IPS-NIHi11 (cell line): ENCODE data around the gene ZNF22.

Experiments used
- DNase-seq: peaks from one replicate; pipeline ENCODE4 v3.0.0; 2012; ENCODE audit warnings: mixed read lengths, low spot score

ZNF22 gene

DNA sequence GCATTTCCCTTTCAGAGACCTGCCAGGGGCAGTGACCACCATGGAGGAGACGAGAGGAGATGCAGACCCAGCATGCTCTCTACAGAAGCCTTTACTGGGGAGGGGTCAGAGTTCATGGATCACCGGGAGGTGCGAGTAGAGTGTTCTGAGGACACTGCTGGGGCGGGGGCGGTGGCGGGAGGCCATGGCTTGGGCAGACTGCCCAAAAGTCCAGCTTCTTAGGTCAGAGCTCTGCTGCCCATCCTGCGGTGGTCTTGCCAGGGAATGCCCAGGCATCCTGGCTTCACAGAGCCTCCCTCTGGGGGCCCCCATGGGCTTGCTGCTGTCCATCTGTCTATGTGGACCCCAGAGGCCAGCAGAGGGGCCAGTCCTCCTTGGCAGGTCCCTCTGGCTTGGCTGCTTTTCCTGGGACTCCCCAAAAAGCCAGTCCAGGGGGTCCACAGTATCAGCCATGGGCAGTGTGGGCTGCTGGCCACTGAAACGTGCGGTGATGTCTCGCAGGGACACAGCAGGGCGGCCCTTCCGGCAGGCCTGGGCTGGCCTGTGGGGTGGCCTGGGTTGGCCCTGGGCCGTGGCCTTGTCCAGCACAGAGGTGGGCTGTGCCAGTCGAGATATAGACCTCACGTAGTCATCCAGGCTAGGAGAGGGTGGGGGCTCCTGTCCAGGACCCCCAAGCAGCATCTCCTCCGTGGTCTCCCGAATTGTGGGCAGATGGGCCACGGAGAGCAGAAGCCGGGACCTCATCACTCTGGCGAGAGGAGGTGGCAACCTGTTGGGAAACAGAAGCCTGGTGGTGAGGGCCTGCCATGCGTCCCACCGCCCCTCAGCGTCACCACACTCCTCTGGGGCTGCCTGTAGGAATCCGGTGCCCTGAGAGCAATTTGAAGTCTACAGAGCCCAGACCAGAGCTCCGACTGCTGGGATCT is 23.2 kb upstream of the ZNF22 start:
- DNase-seq, result no peak

DNA sequence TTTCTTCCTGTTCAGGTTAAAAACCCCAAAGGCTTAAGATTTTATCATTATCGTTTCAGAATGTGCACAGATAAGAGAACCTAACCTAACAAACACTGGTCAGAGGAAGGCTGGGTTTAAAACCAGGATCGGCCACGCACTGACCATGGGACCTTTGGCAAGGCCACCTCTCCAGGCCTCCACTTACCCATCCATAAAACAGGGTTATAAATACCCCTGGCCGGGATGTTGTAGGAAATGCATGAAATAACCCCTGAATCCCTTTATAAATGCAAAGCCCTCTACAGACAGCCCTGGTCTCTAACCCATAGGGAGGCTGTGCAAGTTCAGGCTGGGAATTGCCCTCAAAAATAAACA is 22.5 kb upstream of the ZNF22 start:
- DNase-seq, result no peak

DNA sequence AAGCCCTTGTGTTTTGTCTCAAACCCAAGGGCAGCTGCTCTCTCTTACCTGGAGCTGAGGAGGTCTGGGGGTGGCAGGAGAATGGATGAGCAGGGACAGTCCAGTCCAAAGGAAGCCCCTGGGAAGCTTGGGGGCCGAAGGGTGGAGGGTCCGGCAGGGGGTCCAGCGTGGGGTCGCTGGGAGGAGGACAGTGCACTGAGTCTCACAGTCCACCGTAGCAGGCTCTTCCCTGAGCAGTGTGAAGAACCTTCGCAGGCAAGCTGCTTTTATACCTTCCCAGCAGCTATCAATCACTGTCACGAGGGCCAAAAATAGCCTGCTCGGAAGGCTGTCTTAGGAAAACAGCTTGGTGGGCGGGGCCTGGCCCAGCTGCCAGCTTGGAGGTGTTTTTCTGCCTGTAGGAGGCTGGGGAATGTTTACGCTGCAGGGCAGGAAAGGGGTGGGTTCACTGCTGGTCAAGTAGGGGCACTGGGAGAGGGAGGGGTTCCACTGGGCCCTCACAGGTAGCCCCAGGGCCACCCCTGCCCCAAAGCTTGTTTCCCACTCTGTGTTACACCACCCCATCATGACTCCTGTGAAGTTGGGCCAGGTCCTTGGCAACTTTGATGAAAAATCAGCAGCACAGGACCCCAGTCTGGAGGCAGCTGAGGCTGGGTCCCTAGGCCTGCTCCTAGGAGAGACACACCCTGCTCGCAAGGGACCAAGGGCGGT is 22.0 kb upstream of the ZNF22 start, which contains the start of gene DEPP1:
DEPP1 (minus strand) TSS at position 240 of the 711 bp plus-strand sequence. CDS start 779 bp downstream, outside the sequence.
- DNase-seq, result peak; percentile 82

DNA sequence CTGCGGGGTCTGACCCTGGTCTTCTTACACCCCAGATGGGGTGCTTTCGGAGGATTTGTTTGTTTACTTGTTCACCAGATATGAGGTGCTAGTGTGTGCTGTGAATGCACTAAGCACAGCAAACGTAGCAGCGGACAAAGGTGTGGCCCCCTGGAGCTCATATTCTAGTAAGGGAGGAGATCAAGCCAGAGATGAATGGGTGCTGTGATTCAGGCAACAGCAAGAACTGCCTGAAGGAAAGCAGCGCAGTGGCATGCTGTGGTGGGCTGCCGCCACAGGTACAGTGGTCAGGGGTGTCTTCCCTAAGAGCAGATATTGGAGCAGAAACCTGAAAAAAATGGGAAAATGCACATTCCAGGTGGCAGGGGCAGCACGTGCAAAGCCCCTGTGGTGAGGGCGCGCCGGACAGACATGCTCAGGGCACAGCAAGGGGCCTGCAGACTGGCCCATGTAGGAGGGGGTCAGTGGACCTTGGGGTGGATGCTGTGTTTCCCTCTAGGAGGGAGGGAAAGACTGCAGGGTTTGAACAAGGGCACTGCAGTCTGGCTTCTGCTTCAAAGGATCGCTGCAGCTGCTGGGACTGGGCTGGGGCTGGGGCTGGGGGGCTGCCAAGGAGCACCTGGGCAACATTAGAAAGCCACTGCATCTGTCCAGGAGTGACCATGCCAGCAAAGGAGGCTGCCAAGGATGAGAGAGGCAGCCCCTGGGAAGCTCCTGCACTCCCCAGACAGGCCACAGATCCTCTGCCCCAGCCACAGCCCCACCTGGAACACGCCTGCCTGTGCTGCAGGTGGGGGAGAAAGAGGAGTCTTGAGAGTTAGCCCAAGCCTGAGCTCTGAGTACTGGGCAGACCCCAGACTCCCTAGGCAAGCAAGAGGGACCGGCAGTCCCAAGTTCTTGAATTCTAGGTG is 21.2 kb upstream of the ZNF22 start:
- no peak for DNase-seq

DNA sequence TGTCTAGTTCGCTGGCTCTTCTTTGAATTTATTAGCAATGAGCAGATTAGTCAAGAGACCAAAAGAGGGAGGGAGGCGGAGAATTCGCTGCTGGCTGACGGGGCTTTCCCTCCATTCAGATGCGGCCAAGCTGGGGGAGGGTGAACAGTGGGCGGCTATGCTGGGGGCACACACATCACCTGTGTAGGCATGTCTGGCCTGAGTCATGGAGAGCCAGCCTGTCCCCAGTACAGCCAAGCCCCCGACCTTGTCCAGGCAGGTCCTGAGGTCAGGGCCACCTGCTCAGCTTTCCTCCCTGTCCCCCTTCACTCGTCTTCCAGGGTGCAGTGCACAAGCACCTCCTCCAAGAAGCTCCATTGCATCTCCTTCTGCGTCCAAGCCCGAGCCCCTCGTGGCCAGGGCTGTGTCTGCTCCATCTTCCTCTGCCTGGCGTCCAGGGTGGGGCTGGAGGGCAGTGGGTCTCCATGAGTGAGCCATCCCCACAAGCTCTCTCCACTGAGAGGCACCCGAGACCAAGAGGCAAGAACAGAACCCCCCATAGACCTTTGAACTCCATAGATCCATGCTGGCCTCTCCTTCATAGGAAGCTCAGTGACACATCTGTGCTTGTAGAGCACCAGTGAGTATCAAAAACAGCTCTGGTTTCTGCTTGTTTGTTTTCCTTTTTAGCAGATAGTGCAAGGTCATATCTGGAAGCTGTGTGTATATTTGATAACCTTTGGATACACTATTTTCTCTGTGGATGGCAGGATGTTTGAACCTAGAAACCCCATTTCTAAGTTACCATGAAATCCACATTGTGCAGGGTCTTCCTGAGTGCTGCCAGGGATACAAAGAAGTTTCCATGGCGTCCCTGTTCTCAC is 20.2 kb upstream of the ZNF22 start:
- DNase-seq, result no peak

DNA sequence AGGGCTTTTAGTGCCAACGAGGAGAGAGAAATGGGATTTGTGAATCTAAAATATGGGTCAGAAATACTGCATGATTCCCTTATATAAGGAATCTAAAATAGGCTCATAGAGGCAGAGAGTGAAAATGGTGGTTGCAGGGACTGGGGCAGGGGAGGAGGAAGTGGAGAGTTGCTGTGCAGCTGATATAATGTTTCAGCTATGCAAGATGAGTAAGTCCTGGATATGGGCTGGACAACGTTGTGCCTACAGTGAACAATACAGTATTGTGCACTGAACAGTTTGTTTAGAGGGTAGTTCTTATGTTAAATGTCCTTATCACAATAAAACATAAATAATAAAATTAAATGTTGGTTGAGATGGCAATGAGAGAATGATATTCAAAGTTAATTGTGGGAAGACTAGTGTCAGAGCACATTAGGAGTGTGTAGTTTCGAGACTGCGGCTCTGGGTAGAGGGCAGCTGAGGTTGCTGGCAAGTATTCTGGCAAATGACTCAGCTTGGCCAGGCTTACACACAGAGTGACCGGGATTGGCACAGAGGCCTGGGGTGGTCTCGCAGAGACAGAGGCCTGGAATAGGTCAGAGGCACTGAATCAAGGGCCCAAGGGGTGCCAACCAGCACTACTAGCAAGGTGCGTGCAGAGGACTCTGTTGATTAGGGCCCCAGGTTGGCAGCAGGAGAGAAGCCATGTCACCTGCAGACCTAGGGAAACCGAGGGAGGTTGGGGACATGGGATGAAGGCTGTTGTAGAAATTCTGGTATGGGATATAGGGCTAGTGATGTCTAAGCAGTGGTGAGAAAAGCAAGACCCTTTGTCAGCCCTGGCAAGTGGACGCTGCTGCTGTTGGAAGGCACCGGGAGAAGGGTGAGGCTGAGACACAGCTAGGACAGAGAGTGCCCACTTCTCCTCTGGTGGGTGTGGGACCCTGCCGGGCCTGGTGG is 19.3 kb upstream of the ZNF22 start:
- no peak for DNase-seq

DNA sequence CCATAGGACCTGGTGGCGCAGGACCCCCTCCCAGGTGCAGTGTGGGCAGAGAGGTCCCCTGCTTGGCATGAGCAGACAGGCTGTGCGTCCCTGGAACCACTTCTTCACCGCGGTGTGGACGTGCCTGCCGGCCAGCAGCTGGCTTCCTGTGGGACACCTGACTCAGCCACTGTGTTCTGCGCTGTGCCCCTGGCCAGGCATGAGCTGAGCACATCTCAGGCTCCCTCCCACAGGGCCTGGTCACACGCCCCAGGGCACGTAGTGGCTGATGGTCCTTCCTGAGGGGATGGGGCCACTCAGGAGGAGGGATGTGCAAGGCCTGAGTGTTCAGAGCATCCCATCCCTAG is 18.6 kb upstream of the ZNF22 start:
- no peak for DNase-seq

DNA sequence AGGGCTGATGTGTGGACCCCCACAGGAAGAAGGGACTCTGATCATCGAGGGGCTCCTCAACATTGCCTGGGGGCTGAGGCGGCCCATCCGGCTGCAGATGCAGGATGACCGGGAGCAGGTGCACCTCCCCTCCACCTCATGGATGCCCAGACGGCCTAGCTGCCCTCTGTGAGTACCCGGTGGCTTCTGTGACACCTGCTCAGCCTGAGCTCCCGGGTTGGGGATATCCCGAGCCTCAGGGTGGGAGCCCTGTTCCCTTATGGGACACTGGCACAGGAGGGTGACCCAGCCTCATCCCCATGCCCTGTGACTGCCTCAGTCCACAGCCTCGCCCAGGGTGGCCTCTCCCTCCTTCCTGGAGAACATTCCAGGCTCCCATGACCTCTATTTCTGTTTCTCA is 18.2 kb upstream of the ZNF22 start:
- no peak for DNase-seq

DNA sequence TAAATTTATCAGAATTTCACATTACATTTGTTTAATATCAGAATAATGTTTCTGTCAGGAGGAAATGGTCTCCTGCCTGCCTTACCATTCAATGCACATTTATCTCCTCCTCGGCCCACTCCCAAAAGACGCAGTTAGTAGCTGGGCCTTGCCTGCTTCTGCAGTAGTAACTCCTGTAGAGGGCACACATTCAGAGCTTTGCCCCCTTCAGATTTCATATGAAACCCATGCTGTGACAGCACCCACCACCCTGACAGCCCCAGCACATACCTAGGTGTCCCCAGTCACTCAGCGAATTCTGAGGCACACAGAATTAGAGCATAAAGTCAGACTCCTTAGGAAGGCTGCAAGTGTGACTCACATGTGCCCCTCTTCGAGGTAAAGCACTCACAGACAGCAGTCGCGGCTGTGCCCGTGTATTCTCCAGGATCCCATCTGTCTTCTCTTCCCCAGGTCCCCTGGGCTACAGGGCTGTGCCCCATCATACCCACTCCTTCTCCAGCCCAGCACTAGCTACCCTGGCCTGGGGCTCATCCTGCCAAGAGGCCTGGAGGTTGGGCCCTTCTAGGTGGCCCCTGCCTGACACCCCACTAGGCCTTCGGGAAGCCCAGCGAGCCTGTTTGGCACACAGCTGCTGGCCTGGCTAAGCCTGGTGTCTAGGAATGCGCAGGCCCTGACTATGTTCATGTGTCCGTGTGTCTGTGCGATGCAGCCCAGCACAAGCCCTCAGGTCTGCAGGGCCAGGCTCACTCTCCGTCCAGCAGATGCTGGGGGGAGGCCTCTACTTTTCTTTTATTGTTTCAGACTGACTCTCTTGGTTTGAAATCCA is 17.4 kb upstream of the ZNF22 start:
- DNase-seq, result no peak

DNA sequence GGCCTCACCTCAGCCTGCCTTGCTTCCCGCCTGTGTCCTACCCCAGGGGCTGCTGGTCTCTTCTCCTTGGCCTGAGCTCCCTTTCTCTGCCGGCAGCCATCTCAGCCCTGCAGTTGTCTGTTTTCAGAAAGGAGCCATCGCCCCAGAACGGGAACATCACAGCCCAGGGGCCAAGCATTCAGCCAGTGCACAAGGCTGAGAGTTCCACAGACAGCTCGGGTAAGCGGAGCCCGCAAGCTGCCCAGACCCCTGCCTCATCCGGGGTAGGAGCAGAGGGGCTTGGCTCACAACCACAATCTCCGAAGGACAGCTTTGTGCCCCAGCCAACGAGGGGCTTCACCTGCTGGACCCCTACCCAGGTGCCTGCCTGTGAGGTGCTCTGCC is 16.8 kb upstream of the ZNF22 start:
- no peak for DNase-seq

DNA sequence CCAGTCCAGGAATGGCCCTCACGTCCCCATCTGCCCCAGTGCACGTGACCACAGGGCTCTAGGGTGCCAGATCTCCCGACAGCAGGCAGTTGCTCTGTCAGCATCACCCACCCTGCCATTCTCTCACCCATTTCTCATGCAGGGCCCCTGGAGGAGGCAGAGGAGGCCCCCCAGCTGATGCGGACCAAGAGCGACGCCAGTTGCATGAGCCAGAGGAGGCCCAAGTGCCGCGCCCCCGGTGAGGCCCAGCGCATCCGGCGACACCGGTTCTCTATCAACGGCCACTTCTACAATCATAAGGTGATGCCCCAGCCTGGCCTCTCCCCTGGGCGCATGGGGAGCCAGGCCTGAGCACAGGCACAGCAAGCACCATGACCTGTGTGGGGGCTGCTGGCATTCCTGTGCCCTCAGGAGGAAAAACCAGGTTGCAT is 16.0 kb upstream of the ZNF22 start:
- no peak for DNase-seq

DNA sequence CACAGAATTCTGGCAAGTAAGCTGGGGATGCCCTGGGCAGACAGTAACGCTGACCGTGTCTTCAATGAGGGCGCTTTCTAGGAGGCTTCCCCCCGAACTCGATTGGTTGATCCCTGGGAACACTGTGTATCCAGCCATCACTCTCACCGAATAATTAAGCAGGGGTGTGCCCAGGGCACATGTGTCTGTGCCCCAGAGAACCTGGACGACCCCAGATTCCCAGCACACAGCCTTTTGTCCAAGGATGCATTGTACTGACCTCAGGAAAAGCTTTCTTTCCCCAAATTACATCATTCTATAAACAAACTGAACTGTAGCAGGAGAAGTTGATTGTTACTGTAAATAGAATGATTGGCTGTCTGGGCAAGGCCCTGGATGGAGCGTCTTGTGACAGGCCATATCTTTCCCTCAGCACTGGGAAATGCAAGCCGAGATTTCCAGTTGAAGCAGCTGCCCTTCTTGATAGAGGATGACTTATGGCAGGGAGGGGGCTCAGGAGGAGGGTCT is 15.5 kb upstream of the ZNF22 start:
- no peak for DNase-seq

DNA sequence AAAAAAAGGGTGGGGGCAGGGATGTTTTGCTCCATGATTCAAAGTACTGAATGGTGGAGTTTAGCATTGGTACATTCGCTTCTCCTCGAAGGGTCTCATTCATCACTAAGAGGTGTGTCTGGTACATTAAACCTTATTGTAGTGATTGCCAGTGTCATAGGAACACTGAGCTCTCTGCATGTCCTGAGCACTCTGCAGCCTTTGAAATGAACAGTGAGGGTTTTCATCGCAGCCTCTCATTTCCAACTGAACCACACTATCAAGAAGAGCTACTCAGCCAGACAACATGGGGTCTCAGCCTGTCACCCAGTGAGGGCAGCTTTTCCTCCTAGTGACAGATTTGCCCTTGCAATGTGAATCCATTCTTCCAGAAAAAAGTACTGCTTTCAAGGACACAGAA is 14.5 kb upstream of the ZNF22 start:
- DNase-seq, result no peak

DNA sequence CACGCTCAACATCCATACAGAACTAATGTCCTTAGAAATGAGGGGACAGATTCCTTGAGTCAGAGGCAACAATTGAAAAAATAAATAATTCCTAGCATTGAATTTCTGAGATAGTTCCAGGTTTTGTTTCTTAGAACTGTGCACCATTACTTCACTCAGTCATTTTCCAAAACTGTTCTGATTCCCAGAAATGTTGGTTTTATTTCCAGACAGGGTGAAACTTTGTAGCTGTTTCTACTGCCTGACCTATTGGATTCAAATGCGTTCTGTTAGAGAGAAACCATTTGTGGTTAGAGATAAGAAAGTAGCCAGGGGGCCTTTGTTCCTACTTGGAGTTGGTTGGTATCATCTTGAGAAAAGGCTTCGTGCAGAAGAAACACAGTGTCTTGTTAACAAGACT is 14.1 kb upstream of the ZNF22 start:
- no peak for DNase-seq

DNA sequence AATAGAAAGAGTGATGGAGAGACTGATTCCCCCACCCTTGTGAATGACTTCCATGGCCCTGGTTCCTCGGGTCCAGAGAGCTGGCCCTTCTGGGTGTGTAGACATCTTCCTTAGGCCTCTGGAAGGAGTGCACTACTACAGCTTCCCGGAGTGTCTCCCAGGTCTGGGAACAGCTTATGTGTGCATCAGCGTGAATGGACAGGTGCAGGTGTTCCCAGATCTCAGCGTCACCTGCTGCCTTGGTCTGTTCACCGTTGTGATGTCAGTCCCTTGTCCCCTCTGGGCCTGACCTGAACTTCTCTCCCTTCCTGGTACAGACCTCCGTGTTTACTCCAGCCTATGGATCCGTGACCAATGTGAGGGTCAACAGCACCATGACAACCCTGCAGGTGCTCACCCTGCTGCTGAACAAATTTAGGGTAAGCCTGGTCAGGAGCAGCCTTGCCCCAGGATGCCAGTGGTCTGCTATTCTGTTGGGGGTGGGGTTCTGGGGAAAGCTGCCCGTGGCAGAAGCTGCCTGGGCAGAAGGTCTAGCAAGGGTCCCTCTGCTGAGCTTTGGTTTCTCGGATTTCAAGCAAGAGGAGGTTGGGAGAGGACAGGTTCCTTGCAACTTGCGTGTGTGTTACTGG is 11.7 kb upstream of the ZNF22 start:
- no peak for DNase-seq

DNA sequence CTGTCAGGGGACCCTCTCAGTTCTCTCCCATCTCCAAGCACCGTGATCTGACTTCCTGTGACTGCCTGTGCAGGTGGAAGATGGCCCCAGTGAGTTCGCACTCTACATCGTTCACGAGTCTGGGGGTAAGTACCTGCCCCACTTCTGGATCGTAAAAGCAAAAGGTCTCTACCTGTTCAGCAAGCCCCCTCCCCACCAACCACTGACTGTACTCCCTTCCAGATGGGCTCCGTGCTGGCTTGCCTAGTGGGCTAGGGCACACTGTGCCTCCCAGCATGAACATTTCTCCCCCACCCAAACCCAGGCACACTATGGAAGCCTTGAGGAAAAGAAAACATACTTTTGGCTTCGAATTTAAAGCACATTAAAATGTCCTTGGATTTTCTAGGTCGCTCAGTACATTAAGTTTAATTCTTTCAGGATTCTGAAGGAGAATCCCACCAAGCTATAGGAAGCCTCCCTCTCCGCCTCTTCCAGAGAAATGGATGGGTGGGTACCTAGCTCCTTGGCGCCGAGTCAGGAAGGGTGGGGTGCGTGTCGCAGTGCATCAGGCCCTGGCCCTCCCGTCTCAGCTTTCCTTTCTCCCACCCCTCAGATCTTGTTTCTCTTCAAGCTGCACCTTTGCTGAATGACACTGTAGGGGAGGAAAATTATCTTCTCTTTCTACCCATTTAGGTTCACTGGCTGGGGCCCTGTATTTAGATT is 11.0 kb upstream of the ZNF22 start:
- no peak for DNase-seq

DNA sequence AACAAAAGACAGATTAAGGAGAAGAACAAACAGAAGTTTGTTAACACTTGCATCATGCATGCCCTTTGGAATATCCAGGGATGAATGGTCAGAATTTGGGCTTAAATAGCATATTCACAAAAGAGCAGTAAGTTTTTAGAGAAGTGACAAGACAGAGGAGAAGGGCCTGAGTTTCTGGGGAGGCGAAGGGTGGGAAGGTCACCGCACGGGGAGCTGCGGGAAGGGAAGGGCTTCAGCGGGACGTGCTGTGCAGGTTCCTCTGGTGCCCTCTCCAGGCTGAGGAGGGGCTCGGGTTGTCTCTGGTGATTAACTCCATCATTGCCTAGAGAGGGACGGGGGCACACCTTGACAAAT is 10.4 kb upstream of the ZNF22 start:
- peak; percentile 51 for DNase-seq

DNA sequence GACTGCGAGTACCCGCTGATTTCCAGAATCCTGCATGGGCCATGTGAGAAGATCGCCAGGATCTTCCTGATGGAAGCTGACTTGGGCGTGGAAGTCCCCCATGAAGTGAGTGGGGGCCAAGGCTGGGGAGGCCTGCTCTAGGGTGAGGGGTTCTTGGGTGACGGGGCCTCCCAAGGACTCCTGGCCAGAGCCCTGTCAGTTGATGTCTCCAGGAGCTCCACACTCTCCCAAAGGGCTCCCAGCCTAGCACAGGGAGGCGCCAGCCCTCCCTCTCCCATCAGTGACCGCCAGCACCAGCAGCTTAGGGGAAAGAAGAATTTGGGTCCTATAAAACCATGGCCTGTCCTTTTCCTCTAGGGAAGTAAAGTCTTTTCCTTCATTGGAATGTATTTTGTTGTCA is 9.8 kb upstream of the ZNF22 start:
- no peak for DNase-seq
